Measurements from ENCODE around the gene HAUS1.
"Not testable (repeated sequence)": the region's sequence is repeated elsewhere in the genome, so short reads cannot be mapped to it uniquely, and the experiment has no call there.

Gene HAUS1

GRCh38 chr18:46163091-46163490 is 58.9 kb downstream of the HAUS1 start:
- no peak for TF ChIP-seq CTCF (IDR thresholded peaks at IDR 0.05; ENCODE audit: low read depth, low read length)
- DNase-seq (ENCODE audit: low read depth, low spot score) = no peak
- no peak overlapping the region for H3K4me3 ChIP-seq (ENCODE audit: low read depth, low read length)
- in situ Hi-C loops (cut with HindIII; ENCODE audit: low sequenced_read_pairs) = no loop called here

GRCh38 chr18:46163941-46164499 is 59.8 kb downstream of the HAUS1 start:
- DNase-seq (ENCODE audit: low read depth, low spot score) = no peak
- in situ Hi-C loops (cut with HindIII; ENCODE audit: low sequenced_read_pairs) = no loop called here
- TF ChIP-seq CTCF (IDR thresholded peaks at IDR 0.05; ENCODE audit: low read depth, low read length) = no peak
- no peak overlapping the region for H3K4me3 ChIP-seq (ENCODE audit: low read depth, low read length)

- H3K4me3 ChIP-seq (ENCODE audit: low read depth, low read length); DNase-seq (ENCODE audit: low read depth, low spot score); in situ Hi-C loops (cut with HindIII; ENCODE audit: low sequenced_read_pairs): not testable (repeated sequence)
Observed at GRCh38 chr18:46164502-46164901, 60.3 kb downstream of the HAUS1 start.

GRCh38 chr18:46164920-46165319 is 60.7 kb downstream of the HAUS1 start:
- in situ Hi-C loops (cut with HindIII; ENCODE audit: low sequenced_read_pairs) = no loop called here
- no peak for DNase-seq (ENCODE audit: low read depth, low spot score)
- H3K4me3 ChIP-seq (ENCODE audit: low read depth, low read length) = no peak overlapping the region
- no peak for TF ChIP-seq CTCF (IDR thresholded peaks at IDR 0.05; ENCODE audit: low read depth, low read length)

- TF ChIP-seq CTCF (IDR thresholded peaks at IDR 0.05; ENCODE audit: low read depth, low read length) = no peak
- no peak for DNase-seq (ENCODE audit: low read depth, low spot score)
- in situ Hi-C loops (cut with HindIII; ENCODE audit: low sequenced_read_pairs) = no loop called here
- no peak overlapping the region for H3K4me3 ChIP-seq (ENCODE audit: low read depth, low read length)
Observed at GRCh38 chr18:46166261-46166970, 62.2 kb downstream of the HAUS1 start.

- DNase-seq (ENCODE audit: low read depth, low spot score) = no peak
- no peak overlapping the region for H3K4me3 ChIP-seq (ENCODE audit: low read depth, low read length)
- no peak for TF ChIP-seq CTCF (IDR thresholded peaks at IDR 0.05; ENCODE audit: low read depth, low read length)
- in situ Hi-C loops (cut with HindIII; ENCODE audit: low sequenced_read_pairs) = no loop called here
Observed at GRCh38 chr18:46167971-46168370, 63.8 kb downstream of the HAUS1 start.

- in situ Hi-C loops (cut with HindIII; ENCODE audit: low sequenced_read_pairs) = no loop called here
- DNase-seq (ENCODE audit: low read depth, low spot score) = peak; percentile 78
- TF ChIP-seq CTCF (IDR thresholded peaks at IDR 0.05; ENCODE audit: low read depth, low read length) = no peak
- H3K4me3 ChIP-seq (ENCODE audit: low read depth, low read length) = no peak overlapping the region
Observed at GRCh38 chr18:46169464-46169941, 65.3 kb downstream of the HAUS1 start.

All from astrocyte of the spinal cord (primary cell).